Left lung (tissue), 10 donors: ENCODE data around the gene SHCBP1L. TPM values are rescaled to one million over a fixed set of nuclear protein-coding genes. Genes with fewer than 3 reads are reported as not detected.
A peak's percentile ranks its signal among the peaks of the same experiment; 100 is the strongest.
"Not testable (repeated sequence)": the region's sequence is repeated elsewhere in the genome, so short reads cannot be mapped to it uniquely, and the experiment has no call there.

Experiments used
- ATAC-seq: fragments of 200-7000 bp; cut with Tn5 transposase; one replicate; pipeline ENCODE4 v1.9.1; 2020; ENCODE audit warnings: moderate library complexity
- DNase-seq, 4 donors: peaks; one replicate each; pipeline ENCODE4 v3.0.0-alpha.2; 2013 to 2020
- H3K27ac ChIP-seq, 2 donors: fragments of 200-600 bp; sonication (generic) in 1 of 2; one replicate each; pipeline versions ENCODE4 v1.5.0 to v1.8.0; 2020 to 2021
- H3K27me3 ChIP-seq, 2 donors: fragments of 200-600 bp; sonication (generic) in 1 of 2; one replicate each; pipeline versions ENCODE4 v1.5.0 to v1.8.0; 2020 to 2021
- H3K36me3 ChIP-seq, 2 donors: fragments of 200-600 bp; sonication (generic) in 1 of 2; one replicate each; pipeline versions ENCODE4 v1.5.0 to v1.8.0; 2020 to 2021
- H3K4me1 ChIP-seq, 2 donors: fragments of 200-600 bp; one replicate each; pipeline ENCODE4 v1.8.0; 2021
- H3K4me3 ChIP-seq, 2 donors: fragments of 200-600 bp; sonication (generic) in 1 of 2; one replicate each; pipeline versions ENCODE4 v1.5.0 to v1.8.0; 2020 to 2021; ENCODE audit warnings: mild to moderate bottlenecking in 1 of 2
- H3K9me3 ChIP-seq, 2 donors: fragments of 200-600 bp; sonication (generic) in 1 of 2; one replicate each; pipeline versions ENCODE4 v1.5.0 to v1.8.0; 2020 to 2021
- CTCF ChIP-seq, 2 donors: fragments of 200-600 bp; sonication (generic) in 1 of 2; IDR thresholded peaks; one replicate each; pipeline versions ENCODE4 v1.5.0 to v1.8.0; 2021; ENCODE audit warnings: antibody characterized with exemption in 2 of 2
- intact Hi-C, 2 donors: fragments of 100-400 bp; cut with DNase I; formaldehyde crosslinking; loops; one replicate each; pipeline versions ENCODE4 v1.11.2 to v1.14.2; 2022
- polyA plus RNA-seq, 6 donors: library from polyadenylated mRNA; unstranded; fragments of 120-200 nt; gene quantifications; one replicate each; pipeline ENCODE4 v1.2.1, GENCODE V29; 2013; ENCODE audit not compliant: insufficient read length in 6 of 6
- total RNA-seq, 2 donors: library from RNA; stranded (reverse); fragmentation: NEBNext Ultra II Directional; extraction: Animal tissue kit (Norgen Biotek cat#: 25700); gene quantifications; one replicate each; pipeline ENCODE4 v1.2.1, GENCODE V29; 2021
- donor health status: DM: no; HTN: yes; CAD: no.
- donor health status: DM: no; HTN: no; CAD: no.

SHCBP1L gene
- total and polyA plus RNA-seq, 8 donors, result 0.27 to 0.86 (median 0.58) TPM; not detected in 2

GRCh38 chr1:182957902-182958395, 5.0 kb upstream of the SHCBP1L start:
- no peak for DNase-seq
- H3K4me3 ChIP-seq, result no peak overlapping the region
- no peak overlapping the region for H3K27ac ChIP-seq
- peaks cover 5 to 15% of the 10 kb centered on the region in 2 donors for H3K27me3 ChIP-seq
- intact Hi-C loops, result no loop called here
- no peaks in the 10 kb centered on the region for H3K9me3 ChIP-seq
- no peaks in the 10 kb centered on the region for H3K36me3 ChIP-seq
- H3K4me1 ChIP-seq, result peaks cover 0 to 4% of the 10 kb centered on the region in 2 donors
- no peak for ATAC-seq
- TF ChIP-seq CTCF (IDR thresholded peaks at IDR 0.05), result no peak

GRCh38 chr1:182956708-182957365, 3.9 kb upstream of the SHCBP1L start:
- DNase-seq, result no peak
- TF ChIP-seq CTCF (IDR thresholded peaks at IDR 0.05), result no peak
- H3K27me3 ChIP-seq, result peaks cover 12 to 26% of the 10 kb centered on the region in 2 donors
- intact Hi-C loops, result no loop called here
- no peaks in the 10 kb centered on the region for H3K4me1 ChIP-seq
- no peak overlapping the region for H3K27ac ChIP-seq
- H3K9me3 ChIP-seq, result no peaks in the 10 kb centered on the region
- H3K4me3 ChIP-seq, result no peak overlapping the region
- no peak for ATAC-seq
- no peaks in the 10 kb centered on the region for H3K36me3 ChIP-seq

GRCh38 chr1:182955596-182956588, 2.9 kb upstream of the SHCBP1L start:
- Histone ChIP-seq H3K9me3 (no peaks in the 10 kb centered on the region), H3K4me1 (no peaks in the 10 kb centered on the region), H3K27me3 (peaks cover 17 to 35% of the 10 kb centered on the region in 2 donors), H3K27ac (no peak overlapping the region), H3K36me3 (no peaks in the 10 kb centered on the region), H3K4me3 (no peak overlapping the region)
- intact Hi-C loops, result no loop called here
- TF ChIP-seq CTCF (IDR thresholded peaks at IDR 0.05), result no peak
- ATAC-seq, result peak; percentile 54
- no peak for DNase-seq

GRCh38 chr1:182953826-182954225, 860 bp upstream of the SHCBP1L start:
- DNase-seq, result no peak
- TF ChIP-seq CTCF (IDR thresholded peaks at IDR 0.05), result no peak
- no peaks in the 10 kb centered on the region for H3K36me3 ChIP-seq
- no peak overlapping the region for H3K4me3 ChIP-seq
- H3K27me3 ChIP-seq, result peaks cover 17 to 41% of the 10 kb centered on the region in 2 donors
- H3K4me1 ChIP-seq, result no peaks in the 10 kb centered on the region
- H3K27ac ChIP-seq, result no peak overlapping the region
- ATAC-seq, result no peak
- no peaks in the 10 kb centered on the region for H3K9me3 ChIP-seq
- intact Hi-C loops, result no loop called here

- H3K9me3 ChIP-seq, result not testable (repeated sequence)
These were observed 9.6 kb downstream of the SHCBP1L start for GRCh38 chr1:182943336-182943735.

GRCh38 chr1:182942145-182942544, 10.8 kb downstream of the SHCBP1L start:
- H3K27ac ChIP-seq, H3K4me3 ChIP-seq, intact Hi-C loops, ATAC-seq, H3K9me3 ChIP-seq, H3K36me3 ChIP-seq, H3K4me1 ChIP-seq: not testable (repeated sequence)
- peaks cover 19 to 55% of the 10 kb centered on the region in 2 donors for H3K27me3 ChIP-seq
- peak in 1 of 4 donors; percentile 77 for DNase-seq

More at GRCh38 chr1:182943336-182943735, 9.6 kb downstream of the SHCBP1L start:
- DNase-seq, ATAC-seq, H3K4me1 ChIP-seq, H3K36me3 ChIP-seq, H3K27ac ChIP-seq, intact Hi-C loops, H3K4me3 ChIP-seq: not testable (repeated sequence)
- peaks cover 19 to 55% of the 10 kb centered on the region in 2 donors for H3K27me3 ChIP-seq
